HG03439 (cell line): Measurements from ENCODE around the gene KIAA0930.
"Not testable (repeated sequence)": the region's sequence is repeated elsewhere in the genome, so short reads cannot be mapped to it uniquely, and the experiment has no call there.

Experiments
- ATAC-seq: cut with Tn5 transposase; IDR thresholded peaks from one replicate; pipeline ENCODE4 v1.9.1; 2021; ENCODE audit warnings: mild to moderate bottlenecking, moderate library complexity; ENCODE audit not compliant: unreplicated experiment

The KIAA0930 gene

DNA sequence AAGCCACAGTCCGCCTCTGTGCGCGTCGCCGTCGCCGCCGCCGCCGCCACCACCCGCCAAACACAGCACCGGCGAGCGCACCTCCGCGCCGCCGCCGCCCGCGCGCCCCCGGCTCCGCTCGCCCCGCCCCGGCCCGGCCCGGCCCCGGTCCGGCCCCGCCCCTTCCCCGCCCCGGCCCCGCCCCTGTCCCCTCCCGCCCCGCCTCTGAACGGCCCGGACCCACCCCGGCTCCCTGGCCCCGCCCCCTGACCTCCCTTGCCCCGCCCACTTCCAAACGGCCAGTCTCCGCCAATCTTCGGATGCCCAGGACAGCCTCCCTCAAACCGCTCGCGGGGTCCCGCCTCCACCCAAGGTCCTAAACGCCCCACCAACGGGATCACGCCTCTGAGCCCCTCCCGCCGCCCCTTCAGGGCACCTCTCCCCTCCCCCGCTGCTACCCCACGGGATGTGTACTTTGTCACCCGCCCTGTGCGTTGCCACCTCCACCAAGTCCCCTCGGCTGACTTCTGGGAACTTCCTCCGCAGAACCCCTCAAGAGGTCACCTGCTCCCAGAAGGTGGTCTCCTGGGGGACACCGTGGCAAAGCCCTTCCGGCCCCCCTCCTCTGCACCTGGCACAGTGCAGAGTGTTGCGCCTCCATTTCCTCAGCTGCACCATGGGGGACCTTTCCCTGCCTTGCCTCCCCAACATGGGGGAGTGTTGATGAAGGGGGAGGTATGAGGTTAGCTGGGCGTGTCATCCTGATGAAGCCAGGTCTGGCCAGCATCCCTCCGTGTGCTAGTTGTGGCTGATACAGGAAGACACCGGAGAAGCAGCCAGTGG, at the start of gene KIAA0930:
KIAA0930 (minus strand) TSS at position 85 of the 822 bp plus-strand sequence. CDS start 191 bp downstream, outside the sequence.
- peak; percentile 40 for ATAC-seq

- no peak for ATAC-seq
These were observed 46.3 kb upstream of the KIAA0930 start for GRCh38 chr22:45286854-45287551.

GRCh38 chr22:45285263-45286058, 44.8 kb upstream of the KIAA0930 start:
- ATAC-seq = no peak

- no peak for ATAC-seq
These were observed 44.1 kb upstream of the KIAA0930 start, which contains the start of gene UPK3A for GRCh38 chr22:45284705-45285262. Gene UPK3A (plus strand): TSS chr22:45284949. CDS start chr22:45285014, 65 bp downstream.

DNA sequence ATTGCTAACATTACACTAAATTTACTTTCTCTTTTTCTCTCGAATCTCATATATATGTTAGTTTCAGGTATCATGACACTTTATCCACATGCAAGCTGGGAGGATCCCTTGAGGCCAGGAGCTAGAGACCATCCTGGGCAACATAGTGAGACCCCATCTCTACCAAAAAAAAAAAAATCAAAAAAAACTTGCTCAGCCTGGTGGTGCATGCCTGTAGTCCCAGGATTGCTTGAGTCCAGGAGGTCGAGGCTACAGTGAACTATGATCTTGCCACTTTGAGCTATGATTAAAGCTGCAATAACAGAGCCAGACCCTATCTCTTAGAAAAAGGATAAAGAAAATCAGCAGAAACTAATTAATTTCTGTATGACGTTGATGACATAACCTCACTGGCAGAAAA, 40.3 kb upstream of the KIAA0930 start:
- no peak for ATAC-seq

DNA sequence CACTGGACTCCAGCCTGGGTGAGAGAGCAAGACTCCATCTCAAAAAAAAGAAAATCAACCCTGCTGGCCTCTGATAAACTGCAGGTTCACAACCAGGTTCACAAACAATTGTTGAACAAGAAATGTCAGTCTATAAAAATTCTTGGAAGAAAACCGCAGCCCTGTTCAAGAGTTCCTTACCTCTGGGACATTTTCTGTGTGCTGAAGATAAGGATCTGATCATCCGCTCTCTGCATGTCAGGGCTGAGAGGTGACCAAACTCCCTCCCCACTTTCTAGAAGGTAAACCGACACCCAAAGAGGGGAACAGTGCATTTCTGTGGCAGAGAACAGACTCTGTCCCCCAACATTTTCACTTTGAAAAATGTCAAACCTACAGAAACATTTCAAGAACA, 39.9 kb upstream of the KIAA0930 start:
- no peak for ATAC-seq

- no peak for ATAC-seq
These were observed 37.4 kb upstream of the KIAA0930 start for GRCh38 chr22:45278125-45278524.

DNA sequence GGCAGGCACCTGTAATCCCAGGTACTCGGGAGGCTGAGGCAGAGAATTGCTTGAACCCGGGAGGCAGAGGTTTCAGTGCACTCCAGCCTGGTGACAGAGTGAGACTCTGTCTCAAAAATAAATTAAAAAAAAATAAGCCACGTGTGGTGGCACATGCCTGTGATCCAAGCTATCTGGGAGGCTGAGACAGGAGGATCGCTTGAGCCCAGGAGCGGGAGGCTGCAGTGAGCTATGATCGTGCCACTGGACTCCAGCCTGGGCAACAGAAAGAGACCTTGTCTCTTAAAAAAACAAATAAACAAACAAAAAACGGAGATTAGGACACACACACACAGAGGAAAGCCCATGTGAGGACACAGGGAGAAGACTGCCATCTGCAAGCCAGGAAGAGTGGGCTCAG, 37.0 kb upstream of the KIAA0930 start:
- not testable (repeated sequence) for ATAC-seq

- ATAC-seq = no peak
These were observed 35.9 kb upstream of the KIAA0930 start for GRCh38 chr22:45276507-45277105.

GRCh38 chr22:45273452-45274075, 32.9 kb upstream of the KIAA0930 start:
- ATAC-seq = no peak

DNA sequence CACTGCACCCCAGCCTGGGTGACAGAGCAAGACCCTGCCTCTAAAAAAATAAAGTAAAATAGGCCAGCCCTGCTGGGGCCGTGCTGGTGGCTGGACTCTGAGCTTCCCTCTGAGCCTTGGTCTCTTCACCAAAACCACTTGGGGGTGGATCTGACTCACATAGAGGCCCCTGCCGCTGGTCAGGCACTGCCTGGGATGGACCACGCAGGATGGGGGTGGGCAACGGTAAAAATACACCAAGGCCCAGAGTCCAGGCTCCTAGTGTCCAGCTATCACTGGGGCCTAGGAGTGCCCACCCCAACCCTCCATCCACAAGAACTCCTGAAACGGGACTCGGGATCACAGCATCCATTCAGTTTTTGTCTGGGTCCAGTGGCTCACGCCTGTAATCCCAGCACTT, 31.8 kb upstream of the KIAA0930 start:
- no peak for ATAC-seq

- ATAC-seq = no peak
These were observed 31.0 kb upstream of the KIAA0930 start for GRCh38 chr22:45271667-45272201.

DNA sequence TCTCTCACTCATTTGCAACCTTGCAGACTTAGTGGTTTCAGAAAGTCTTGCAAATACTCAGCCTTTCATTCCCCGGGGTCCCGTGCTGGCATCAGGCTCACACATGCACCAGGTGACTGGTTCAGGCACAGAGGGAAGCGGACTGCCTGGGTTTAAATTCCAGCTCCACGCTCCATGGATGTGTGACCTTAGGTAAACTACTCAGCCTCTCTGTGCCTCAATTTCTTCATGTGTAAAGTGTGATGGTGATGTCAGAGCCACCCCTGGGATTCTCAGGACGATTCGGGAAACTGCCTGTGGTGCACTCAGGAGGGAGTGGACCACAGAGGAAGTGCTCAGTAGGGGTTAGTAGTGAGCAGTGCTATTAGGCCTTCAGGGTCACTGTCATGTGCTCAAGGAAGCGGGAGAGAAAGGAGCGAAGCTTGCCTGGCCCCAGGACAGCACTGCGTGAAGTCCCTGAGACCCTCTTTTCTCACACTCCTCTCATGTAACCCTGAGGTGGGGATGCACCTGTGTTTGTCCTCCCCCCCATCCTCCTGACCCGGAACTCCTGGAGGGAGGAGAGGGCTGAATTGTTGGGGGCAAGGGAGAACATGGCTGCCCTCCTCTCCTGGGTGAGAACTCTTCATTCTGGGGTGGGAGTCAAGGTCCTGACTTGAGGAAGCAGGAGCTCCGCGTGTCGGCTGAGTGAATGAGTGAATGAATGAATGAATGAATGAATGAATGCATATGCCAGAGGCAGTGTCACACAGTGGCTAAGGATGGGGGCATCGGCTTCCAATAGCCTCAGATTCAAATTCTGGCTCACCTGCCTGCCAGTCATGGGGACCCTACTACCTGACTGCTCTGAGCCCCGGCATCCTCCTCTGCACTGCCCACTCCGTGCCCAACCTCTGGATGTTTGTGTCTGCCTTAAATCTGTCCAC, 29.7 kb upstream of the KIAA0930 start:
- no peak for ATAC-seq

DNA sequence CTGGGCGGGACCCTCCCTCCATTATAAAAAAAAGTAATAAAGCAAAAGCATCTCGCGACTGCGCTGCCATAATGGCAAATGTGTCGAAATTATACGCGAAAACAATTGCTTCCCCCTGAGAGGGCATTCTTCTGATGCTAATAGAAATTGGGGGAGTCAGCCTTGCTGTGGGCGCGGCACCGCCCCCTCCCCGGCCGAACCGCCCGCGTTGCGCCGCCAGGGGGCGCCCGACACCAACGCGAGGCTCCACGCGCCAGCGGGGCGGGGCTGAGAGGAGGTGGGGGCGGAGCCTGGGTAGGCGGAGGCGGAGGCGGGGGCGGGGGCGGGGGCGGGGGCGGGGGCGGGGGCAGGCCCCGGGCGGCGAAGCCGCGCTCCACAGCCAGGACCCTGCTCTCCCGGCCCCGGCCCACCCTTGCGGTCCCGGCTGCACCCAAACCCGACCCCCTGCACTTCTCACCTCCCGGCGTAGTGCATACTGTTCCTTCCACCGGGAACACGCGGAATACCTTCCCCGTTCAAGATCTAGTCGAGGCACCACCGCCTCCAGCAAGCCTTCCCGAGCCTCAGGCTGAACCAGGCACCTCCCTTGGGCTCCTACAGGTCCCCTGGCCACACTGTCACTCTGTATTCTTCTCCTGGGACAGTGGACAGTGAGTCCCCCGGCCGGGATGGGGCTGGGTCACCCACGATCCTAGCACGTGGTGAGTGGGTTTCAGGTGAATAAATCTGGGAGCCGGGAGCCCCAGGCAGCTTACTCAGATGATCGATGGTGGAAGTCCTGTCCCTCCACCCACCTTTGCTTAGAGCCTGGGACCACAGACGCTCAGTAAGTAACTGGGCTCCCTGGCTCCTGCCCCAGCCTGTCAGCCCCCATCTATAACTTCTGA, 28.5 kb upstream of the KIAA0930 start:
- ATAC-seq = peak; percentile 73

DNA sequence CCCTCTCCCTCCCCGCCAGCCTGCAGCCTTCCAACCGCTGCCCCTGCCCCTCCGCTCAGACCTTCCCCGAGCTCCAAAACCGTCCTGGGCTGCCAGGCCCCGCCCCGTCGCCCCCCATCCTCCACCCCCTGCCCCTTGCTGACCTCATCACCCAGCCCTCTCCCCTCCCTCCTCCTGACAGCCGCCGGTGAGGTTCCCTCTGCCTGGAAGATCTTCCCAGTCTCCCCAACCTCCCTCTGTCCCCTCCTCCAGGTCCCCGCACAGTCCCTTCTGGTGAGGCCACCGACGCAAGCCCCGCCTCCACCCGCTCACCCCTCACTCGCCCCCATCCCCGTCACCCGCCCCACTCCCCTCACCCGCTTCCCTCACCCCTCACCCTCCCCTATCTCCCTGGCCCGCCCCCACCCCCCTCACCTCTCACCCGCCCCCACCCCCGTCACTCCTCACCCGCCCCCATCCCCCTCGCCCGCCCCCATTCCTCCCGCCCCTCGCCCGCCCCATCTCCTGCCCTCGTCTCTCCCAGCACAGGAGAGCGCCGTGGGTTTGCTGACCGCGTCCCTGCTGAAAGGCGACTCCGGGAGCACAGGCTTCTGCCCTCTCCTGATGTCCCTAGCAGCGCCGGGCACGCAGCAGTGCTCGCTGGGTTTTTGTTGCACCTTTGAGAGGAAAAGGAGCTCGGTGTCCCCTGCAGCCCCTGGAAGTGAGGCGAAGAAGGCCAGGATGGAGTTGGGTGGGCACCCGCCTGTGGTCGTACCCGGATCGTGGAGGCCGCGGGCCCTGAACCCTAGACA, 27.7 kb upstream of the KIAA0930 start:
- no peak for ATAC-seq

- no peak for ATAC-seq
These were observed 24.8 kb upstream of the KIAA0930 start for GRCh38 chr22:45265535-45265934.
